HG02759 (cell line): Measurements from ENCODE around the gene IP6K2.

Experiments
- ATAC-seq: cut with Tn5 transposase; IDR thresholded peaks from one replicate; pipeline ENCODE4 v1.9.1; 2021; ENCODE audit warnings: mild to moderate bottlenecking, moderate library complexity; ENCODE audit not compliant: unreplicated experiment

The IP6K2 gene

GRCh38 chr3:48644898-48645760 is 71.9 kb downstream of the IP6K2 start:
- no peak for ATAC-seq

- no peak for ATAC-seq
Observed at GRCh38 chr3:48642605-48643004, 74.4 kb downstream of the IP6K2 start.

- ATAC-seq: no peak
Observed at GRCh38 chr3:48641396-48641795, 75.6 kb downstream of the IP6K2 start.

GRCh38 chr3:48639944-48640606 is 76.9 kb downstream of the IP6K2 start:
- ATAC-seq: no peak
